GM12892 (cell line): ENCODE results near the gene SCN2B.

Source experiments
- POLR2A ChIP-seq: IDR thresholded peaks from 2 replicates; pipeline ENCODE4 v1.6.1; 2011; ENCODE audit warnings: low read depth, low read length, control low read depth
- POLR2AphosphoS5 ChIP-seq: IDR thresholded peaks from 2 replicates; pipeline ENCODE4 v1.6.1; 2011; ENCODE audit warnings: low read depth, low read length, control low read depth
- TAF1 ChIP-seq: IDR thresholded peaks from 2 replicates; pipeline ENCODE4 v1.6.1; 2011; ENCODE audit warnings: low read depth, mild to moderate bottlenecking, control low read depth, low read length, borderline replicate concordance

GRCh38 chr11:118136801-118137200 lies 39.6 kb downstream of the SCN2B start:
- TF ChIP-seq POLR2AphosphoS5 = no peak
- no peak for TF ChIP-seq POLR2A
- TF ChIP-seq TAF1 = no peak
